WTC11 (cell line): ENCODE results near the gene TEKT5.

Experiments used
- CTCF ChIP-seq: fragments of 200-600 bp; IDR thresholded peaks from 2 replicates; pipeline ENCODE4 v1.8.0; 2022; ENCODE audit warnings: antibody characterized with exemption
- FOXP1 ChIP-seq: sonication (generic); formaldehyde crosslinking; IDR thresholded peaks from 2 replicates; pipeline ENCODE4 v1.8.0; 2022; ENCODE audit warnings: missing genetic modification reagents, mild to moderate bottlenecking, moderate library complexity, borderline replicate concordance
- GRHL2 ChIP-seq: fragments of 250-450 bp; sonication (Bioruptor Pico); IDR thresholded peaks from 2 replicates; pipeline ENCODE4 v1.8.0; 2022; ENCODE audit warnings: mild to moderate bottlenecking, moderate library complexity; ENCODE audit not compliant: insufficient replicate concordance, severe bottlenecking
- MYBL2 ChIP-seq: sonication (generic); formaldehyde crosslinking; IDR thresholded peaks from 2 replicates; pipeline ENCODE4 v1.8.1; 2023; ENCODE audit warnings: mild to moderate bottlenecking, moderate library complexity, missing genetic modification reagents
- PRRX2 ChIP-seq: fragments of 250-450 bp; sonication (Bioruptor Pico); IDR thresholded peaks from 2 replicates; pipeline ENCODE4 v1.8.0; 2021; ENCODE audit warnings: mild to moderate bottlenecking
- TP53 ChIP-seq: sonication (generic); formaldehyde crosslinking; IDR thresholded peaks from 2 replicates; pipeline ENCODE4 v1.8.1; 2023; ENCODE audit warnings: mild to moderate bottlenecking, missing genetic modification reagents
- ZBTB43 ChIP-seq: sonication (generic); formaldehyde crosslinking; IDR thresholded peaks from 2 replicates; pipeline ENCODE4 v1.8.1; 2023; ENCODE audit warnings: mild to moderate bottlenecking, missing genetic modification reagents
- ZSCAN18 ChIP-seq: fragments of 250-450 bp; sonication (Bioruptor Pico); IDR thresholded peaks from 2 replicates; pipeline ENCODE4 v2.1.2; 2022; ENCODE audit warnings: mild to moderate bottlenecking, moderate library complexity

GRCh38 chr16:10611825-10612342 is 82.8 kb downstream of the TEKT5 start:
- TF ChIP-seq ZBTB43 (CRISPR knock-in tag) (no peak), TP53 (CRISPR knock-in tag) (no peak), MYBL2 (CRISPR knock-in tag) (no peak), ZSCAN18 (CRISPR knock-in tag) (no peak), CTCF (no peak), FOXP1 (CRISPR knock-in tag) (no peak), PRRX2 (no peak), GRHL2 (CRISPR knock-in tag) (no peak)
